HEK293 (cell line): Measurements from ENCODE around the gene TXNDC11.

Source experiments
- AEBP2 ChIP-seq: fragments of 450-650 bp; formaldehyde crosslinking; IDR thresholded peaks from 2 replicates; pipeline ENCODE4 v1.5.1; 2016; ENCODE audit warnings: missing biosample characterization, missing genetic modification characterization, borderline replicate concordance
- GFI1B ChIP-seq: fragments of 450-650 bp; formaldehyde crosslinking; IDR thresholded peaks from 2 replicates; pipeline ENCODE4 v1.5.1; 2016; ENCODE audit warnings: missing biosample characterization, missing genetic modification characterization
- GLIS1 ChIP-seq: fragments of 450-650 bp; formaldehyde crosslinking; IDR thresholded peaks from 2 replicates; pipeline ENCODE4 v1.5.1; 2016; ENCODE audit warnings: missing biosample characterization, missing genetic modification characterization
- IKZF3 ChIP-seq: fragments of 450-650 bp; IDR thresholded peaks from 2 replicates; pipeline ENCODE4 v1.5.0; 2018; ENCODE audit warnings: missing biosample characterization, mild to moderate bottlenecking, missing genetic modification characterization, moderate library complexity
- INSM2 ChIP-seq: fragments of 450-650 bp; formaldehyde crosslinking; IDR thresholded peaks from 2 replicates; pipeline ENCODE4 v1.5.1; 2016; ENCODE audit warnings: missing biosample characterization, missing genetic modification characterization
- KLF10 ChIP-seq: fragments of 450-650 bp; IDR thresholded peaks from 2 replicates; pipeline ENCODE4 v1.5.1; 2018; ENCODE audit warnings: missing biosample characterization, mild to moderate bottlenecking, missing genetic modification characterization
- RBAK ChIP-seq: fragments of 450-650 bp; formaldehyde crosslinking; IDR thresholded peaks from 2 replicates; pipeline ENCODE4 v1.5.1; 2016; ENCODE audit warnings: missing biosample characterization, missing genetic modification characterization
- SP7 ChIP-seq: fragments of 450-650 bp; formaldehyde crosslinking; IDR thresholded peaks from 2 replicates; pipeline ENCODE4 v1.5.1; 2016; ENCODE audit warnings: missing biosample characterization, missing genetic modification characterization
- ZBTB1 ChIP-seq: fragments of 450-650 bp; formaldehyde crosslinking; IDR thresholded peaks from 2 replicates; pipeline ENCODE4 v1.5.1; 2016; ENCODE audit warnings: missing biosample characterization, missing genetic modification characterization
- ZBTB21 ChIP-seq: fragments of 450-650 bp; formaldehyde crosslinking; IDR thresholded peaks from 2 replicates; pipeline ENCODE4 v1.5.1; 2017; ENCODE audit warnings: missing biosample characterization, missing genetic modification characterization
- ZBTB8A ChIP-seq: fragments of 450-650 bp; formaldehyde crosslinking; IDR thresholded peaks from 2 replicates; pipeline ENCODE4 v1.5.1; 2016; ENCODE audit warnings: missing biosample characterization, missing genetic modification characterization
- ZFP69B ChIP-seq: fragments of 450-650 bp; formaldehyde crosslinking; IDR thresholded peaks from 2 replicates; pipeline ENCODE4 v1.5.1; 2016; ENCODE audit warnings: missing biosample characterization, missing genetic modification characterization
- ZNF132 ChIP-seq: fragments of 450-650 bp; formaldehyde crosslinking; IDR thresholded peaks from 2 replicates; pipeline ENCODE4 v1.5.1; 2017; ENCODE audit warnings: missing biosample characterization, missing genetic modification characterization, borderline replicate concordance
- ZNF133 ChIP-seq: fragments of 450-650 bp; formaldehyde crosslinking; IDR thresholded peaks from 2 replicates; pipeline ENCODE4 v1.5.1; 2016; ENCODE audit warnings: missing biosample characterization, missing genetic modification characterization
- ZNF140 ChIP-seq: fragments of 450-650 bp; formaldehyde crosslinking; IDR thresholded peaks from 2 replicates; pipeline ENCODE4 v1.5.1; 2016; ENCODE audit warnings: missing biosample characterization, missing genetic modification characterization
- ZNF175 ChIP-seq: fragments of 450-650 bp; formaldehyde crosslinking; IDR thresholded peaks from 2 replicates; pipeline ENCODE4 v1.5.1; 2016; ENCODE audit warnings: missing biosample characterization, missing genetic modification characterization
- ZNF202 ChIP-seq: fragments of 450-650 bp; formaldehyde crosslinking; IDR thresholded peaks from 2 replicates; pipeline ENCODE4 v1.5.1; 2016; ENCODE audit warnings: missing biosample characterization, missing genetic modification characterization, borderline replicate concordance
- ZNF24 ChIP-seq: fragments of 450-650 bp; formaldehyde crosslinking; IDR thresholded peaks from 2 replicates; pipeline ENCODE4 v1.5.1; 2016; ENCODE audit warnings: missing biosample characterization, missing genetic modification characterization
- ZNF26 ChIP-seq: fragments of 450-650 bp; formaldehyde crosslinking; IDR thresholded peaks from 2 replicates; pipeline ENCODE4 v1.5.1; 2016; ENCODE audit warnings: missing biosample characterization, missing genetic modification characterization
- ZNF280D ChIP-seq: fragments of 450-650 bp; formaldehyde crosslinking; IDR thresholded peaks from 2 replicates; pipeline ENCODE4 v1.5.1; 2016; ENCODE audit warnings: missing biosample characterization, missing genetic modification characterization
- ZNF292 ChIP-seq: fragments of 450-650 bp; formaldehyde crosslinking; IDR thresholded peaks from 2 replicates; pipeline ENCODE4 v1.5.1; 2016; ENCODE audit warnings: low read depth, missing biosample characterization, missing genetic modification characterization, borderline replicate concordance
- ZNF362 ChIP-seq: fragments of 450-650 bp; formaldehyde crosslinking; IDR thresholded peaks from 2 replicates; pipeline ENCODE4 v1.5.1; 2016; ENCODE audit warnings: missing biosample characterization, missing genetic modification characterization
- ZNF423 ChIP-seq: fragments of 450-650 bp; formaldehyde crosslinking; IDR thresholded peaks from 2 replicates; pipeline ENCODE4 v1.5.1; 2016; ENCODE audit warnings: missing biosample characterization, missing genetic modification characterization
- ZNF433 ChIP-seq: fragments of 450-650 bp; formaldehyde crosslinking; IDR thresholded peaks from 2 replicates; pipeline ENCODE4 v1.5.1; 2016; ENCODE audit warnings: missing biosample characterization, missing genetic modification characterization, low read depth
- ZNF549 ChIP-seq: fragments of 450-650 bp; IDR thresholded peaks from 2 replicates; pipeline ENCODE4 v1.5.1; 2018; ENCODE audit warnings: missing biosample characterization, missing genetic modification characterization, mild to moderate bottlenecking, inconsistent platforms, moderate library complexity
- ZNF600 ChIP-seq: fragments of 450-650 bp; formaldehyde crosslinking; IDR thresholded peaks from 2 replicates; pipeline ENCODE4 v1.5.1; 2016; ENCODE audit warnings: missing biosample characterization, missing genetic modification characterization
- ZNF621 ChIP-seq: fragments of 450-650 bp; formaldehyde crosslinking; IDR thresholded peaks from 2 replicates; pipeline ENCODE4 v1.5.1; 2017; ENCODE audit warnings: missing biosample characterization, missing genetic modification characterization
- ZNF629 ChIP-seq: fragments of 450-650 bp; formaldehyde crosslinking; IDR thresholded peaks from 2 replicates; pipeline ENCODE4 v1.5.1; 2017; ENCODE audit warnings: missing biosample characterization, missing genetic modification characterization
- ZNF747 ChIP-seq: fragments of 450-650 bp; formaldehyde crosslinking; IDR thresholded peaks from 2 replicates; pipeline ENCODE4 v1.5.1; 2016; ENCODE audit warnings: missing biosample characterization, missing genetic modification characterization
- ZSCAN16 ChIP-seq: fragments of 450-650 bp; formaldehyde crosslinking; IDR thresholded peaks from 2 replicates; pipeline ENCODE4 v1.5.1; 2016; ENCODE audit warnings: missing biosample characterization, missing genetic modification characterization
- ZSCAN23 ChIP-seq: fragments of 450-650 bp; formaldehyde crosslinking; IDR thresholded peaks from 2 replicates; pipeline ENCODE4 v1.5.1; 2016; ENCODE audit warnings: missing biosample characterization, missing genetic modification characterization
- ZXDB ChIP-seq: fragments of 450-650 bp; formaldehyde crosslinking; IDR thresholded peaks from 2 replicates; pipeline ENCODE4 v1.5.1; 2016; ENCODE audit warnings: missing biosample characterization, missing genetic modification characterization

The TXNDC11 gene

GRCh38 chr16:11639925-11640899, 102.4 kb downstream of the TXNDC11 start (continued):
- peak; percentile 73; the same call in 1 of the 2 replicates for TF ChIP-seq INSM2 (tag by site-specific recombination)
- peak; percentile 79 for TF ChIP-seq ZSCAN23 (tag by site-specific recombination)
- TF ChIP-seq ZNF280D (tag by site-specific recombination): no peak
- peak; percentile 83 for TF ChIP-seq ZBTB8A (tag by site-specific recombination)
- TF ChIP-seq IKZF3: peak; percentile 75
- TF ChIP-seq ZNF423: no peak
- TF ChIP-seq ZNF621 (tag by site-specific recombination): no peak
- no peak for TF ChIP-seq ZNF132
- TF ChIP-seq ZNF292 (tag by site-specific recombination): no peak
- peak; percentile 70 for TF ChIP-seq GFI1B (tag by site-specific recombination)
- TF ChIP-seq ZBTB21 (tag by site-specific recombination): peak; percentile 98
- peak; percentile 73 for TF ChIP-seq ZXDB (tag by site-specific recombination)
- peak; percentile 83 for TF ChIP-seq ZNF24
- TF ChIP-seq ZNF629 (tag by site-specific recombination): peak; percentile 98
- TF ChIP-seq KLF10 (tag by site-specific recombination): no peak
- peak; percentile 57; the same call in 1 of the 2 replicates for TF ChIP-seq ZNF600
- no peak for TF ChIP-seq ZNF140 (tag by site-specific recombination)
- no peak for TF ChIP-seq RBAK (tag by site-specific recombination)
- no peak for TF ChIP-seq ZNF747 (tag by site-specific recombination)
- no peak for TF ChIP-seq ZNF433 (tag by site-specific recombination)
- no peak for TF ChIP-seq AEBP2
- TF ChIP-seq ZFP69B (tag by site-specific recombination): 0 out of 2 replicates have a peak, but pooled peaks have one; percentile 37
- peak; percentile 89 for TF ChIP-seq SP7 (tag by site-specific recombination)
- no peak for TF ChIP-seq ZNF549
- TF ChIP-seq ZNF362 (tag by site-specific recombination): no peak
- TF ChIP-seq ZNF26: no peak
- no peak for TF ChIP-seq ZNF175 (tag by site-specific recombination)
- no peak for TF ChIP-seq ZBTB1
- TF ChIP-seq GLIS1 (tag by site-specific recombination): peak; percentile 32; the same call in 1 of the 2 replicates
- TF ChIP-seq ZNF202 (tag by site-specific recombination): no peak
- no peak for TF ChIP-seq ZNF133
- TF ChIP-seq ZSCAN16: no peak
